Hepatocyte (in vitro differentiated cells): Measurements from ENCODE around the gene KIF20B. TPM values are rescaled to one million over a fixed set of nuclear protein-coding genes. Genes with fewer than 3 reads are reported as not detected.

Experiments
- DNase-seq: peaks from one replicate; pipeline ENCODE4 v3.0.0-alpha.2; 2016; ENCODE audit warnings: low spot score
- H2AFZ ChIP-seq: fragments of 200-600 bp; sonication (generic); 2 replicates; pipeline ENCODE4 v1.6.0; 2016; ENCODE audit warnings: antibody characterized with exemption, mild to moderate bottlenecking
- H3K27ac ChIP-seq: fragments of 200-600 bp; sonication (generic); 2 replicates; pipeline ENCODE4 v1.5.1; 2016; ENCODE audit warnings: mild to moderate bottlenecking
- H3K27me3 ChIP-seq: fragments of 200-600 bp; sonication (generic); 2 replicates; pipeline ENCODE4 v1.6.1; 2016
- H3K36me3 ChIP-seq: fragments of 200-600 bp; sonication (generic); replicated peaks from 2 replicates; pipeline ENCODE4 v1.5.1; 2016; ENCODE audit warnings: low read depth; ENCODE audit not compliant: insufficient read depth
- H3K4me1 ChIP-seq: fragments of 200-600 bp; sonication (generic); 2 replicates; pipeline ENCODE4 v1.5.1; 2016; ENCODE audit warnings: mild to moderate bottlenecking, moderate library complexity; ENCODE audit not compliant: insufficient read depth
- H3K4me2 ChIP-seq: fragments of 200-600 bp; sonication (generic); 2 replicates; pipeline ENCODE4 v1.6.0; 2016
- H3K4me3 ChIP-seq: fragments of 200-600 bp; sonication (generic); 2 replicates; pipeline ENCODE4 v1.5.1; 2016; ENCODE audit warnings: mild to moderate bottlenecking
- H3K79me2 ChIP-seq: fragments of 200-600 bp; sonication (generic); 2 replicates; pipeline ENCODE4 v1.6.0; 2017; ENCODE audit warnings: mild to moderate bottlenecking
- H3K9me2 ChIP-seq: fragments of 200-600 bp; sonication (generic); replicated peaks from 2 replicates; pipeline ENCODE4 v1.6.0; 2017; ENCODE audit warnings: mild to moderate bottlenecking; ENCODE audit not compliant: insufficient read depth
- H3K9me3 ChIP-seq: fragments of 200-600 bp; sonication (generic); 2 replicates; pipeline ENCODE4 v1.5.1; 2016; ENCODE audit warnings: low read depth, mild to moderate bottlenecking
- H4K20me1 ChIP-seq: fragments of 200-600 bp; sonication (generic); 2 replicates; pipeline ENCODE4 v1.6.0; 2016; ENCODE audit warnings: mild to moderate bottlenecking; ENCODE audit not compliant: insufficient read depth, poor library complexity, severe bottlenecking
- EZH2 ChIP-seq: fragments of 200-600 bp; sonication (generic); IDR thresholded peaks from 2 replicates; pipeline ENCODE4 v1.6.1; 2016; ENCODE audit warnings: antibody characterized with exemption, mild to moderate bottlenecking, borderline replicate concordance
- EZH2phosphoT487 ChIP-seq: fragments of 200-600 bp; sonication (generic); IDR thresholded peaks from one replicate; pipeline ENCODE4 v1.6.1; 2018; ENCODE audit warnings: antibody characterized with exemption, mild to moderate bottlenecking, low read depth, moderate library complexity; ENCODE audit not compliant: unreplicated experiment, severe bottlenecking
- WGBS: methylation state at CpG from one replicate; pipeline ENCODE4 v1.1.6; 2016; ENCODE audit warnings: low lambda C conversion rate; ENCODE audit errors: missing lambda C conversion rate; 5-methylcytosine and 5-hydroxymethylcytosine counted together
- polyA plus RNA-seq: library from polyadenylated mRNA; unstranded; fragments of >200 nt; fragmentation: Nextera tagmentation; extraction: Ambion mirVana; gene quantifications from 2 replicates; pipeline ENCODE4 v1.2.1, GENCODE V29; 2016
- total RNA-seq: library from RNA; depleted of rRNA; stranded (reverse); fragments of >200 nt; gene quantifications from 2 replicates; pipeline ENCODE4 v1.2.3, GENCODE V29; 2014
- TF ChIP-seq, protein P1 (sequence below): fragments of 200-600 bp; sonication (generic); IDR thresholded peaks from 2 replicates; pipeline ENCODE4 v1.5.1; 2016; ENCODE audit warnings: antibody characterized with exemption, mild to moderate bottlenecking; ENCODE audit not compliant: poor library complexity

Gene KIF20B
- total and polyA plus RNA-seq, 2 experiments from 2014 or later = 4.6 to 6.9 TPM

DNA sequence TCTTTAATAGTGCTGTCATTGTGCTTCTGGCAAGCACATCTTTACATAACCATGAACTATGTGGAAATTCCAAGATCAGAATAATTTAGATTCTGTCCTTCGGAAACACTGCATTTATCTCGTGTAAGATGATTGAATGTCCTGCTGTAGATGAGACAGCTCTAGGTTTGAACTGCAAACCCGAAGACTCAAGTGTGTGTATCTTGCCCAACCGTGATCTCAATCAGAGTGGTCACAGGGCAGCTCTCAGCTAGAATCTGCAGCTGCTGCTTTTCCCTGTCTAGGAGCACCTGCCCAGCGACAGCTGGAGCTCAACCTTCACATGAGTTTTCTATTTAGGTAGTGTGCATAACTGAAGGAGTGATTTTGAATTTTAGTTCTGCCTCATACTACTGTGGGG, 17.5 kb upstream of the KIF20B start:
- no peak for DNase-seq
- H3K27ac ChIP-seq = no peak overlapping the region
- H3K27me3 ChIP-seq = no peaks in the 10 kb centered on the region
- H4K20me1 ChIP-seq = no peaks in the 10 kb centered on the region
- no peak overlapping the region for H2AFZ ChIP-seq
- no peaks in the 10 kb centered on the region for H3K9me3 ChIP-seq
- no peaks in the 10 kb centered on the region for H3K79me2 ChIP-seq
- H3K9me2 ChIP-seq = no peaks in the 10 kb centered on the region
- H3K4me3 ChIP-seq = no peak overlapping the region
- no peaks in the 10 kb centered on the region for H3K4me1 ChIP-seq
- 80% methylated on average over 5 of the region's 5 CpGs for WGBS
- no peaks in the 10 kb centered on the region for H3K36me3 ChIP-seq
- H3K4me2 ChIP-seq = no peak overlapping the region
- TF ChIP-seq, protein P1, sequence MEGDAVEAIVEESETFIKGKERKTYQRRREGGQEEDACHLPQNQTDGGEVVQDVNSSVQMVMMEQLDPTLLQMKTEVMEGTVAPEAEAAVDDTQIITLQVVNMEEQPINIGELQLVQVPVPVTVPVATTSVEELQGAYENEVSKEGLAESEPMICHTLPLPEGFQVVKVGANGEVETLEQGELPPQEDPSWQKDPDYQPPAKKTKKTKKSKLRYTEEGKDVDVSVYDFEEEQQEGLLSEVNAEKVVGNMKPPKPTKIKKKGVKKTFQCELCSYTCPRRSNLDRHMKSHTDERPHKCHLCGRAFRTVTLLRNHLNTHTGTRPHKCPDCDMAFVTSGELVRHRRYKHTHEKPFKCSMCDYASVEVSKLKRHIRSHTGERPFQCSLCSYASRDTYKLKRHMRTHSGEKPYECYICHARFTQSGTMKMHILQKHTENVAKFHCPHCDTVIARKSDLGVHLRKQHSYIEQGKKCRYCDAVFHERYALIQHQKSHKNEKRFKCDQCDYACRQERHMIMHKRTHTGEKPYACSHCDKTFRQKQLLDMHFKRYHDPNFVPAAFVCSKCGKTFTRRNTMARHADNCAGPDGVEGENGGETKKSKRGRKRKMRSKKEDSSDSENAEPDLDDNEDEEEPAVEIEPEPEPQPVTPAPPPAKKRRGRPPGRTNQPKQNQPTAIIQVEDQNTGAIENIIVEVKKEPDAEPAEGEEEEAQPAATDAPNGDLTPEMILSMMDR = no peak
- TF ChIP-seq EZH2phosphoT487 = no peak
- TF ChIP-seq EZH2 = no peak

DNA sequence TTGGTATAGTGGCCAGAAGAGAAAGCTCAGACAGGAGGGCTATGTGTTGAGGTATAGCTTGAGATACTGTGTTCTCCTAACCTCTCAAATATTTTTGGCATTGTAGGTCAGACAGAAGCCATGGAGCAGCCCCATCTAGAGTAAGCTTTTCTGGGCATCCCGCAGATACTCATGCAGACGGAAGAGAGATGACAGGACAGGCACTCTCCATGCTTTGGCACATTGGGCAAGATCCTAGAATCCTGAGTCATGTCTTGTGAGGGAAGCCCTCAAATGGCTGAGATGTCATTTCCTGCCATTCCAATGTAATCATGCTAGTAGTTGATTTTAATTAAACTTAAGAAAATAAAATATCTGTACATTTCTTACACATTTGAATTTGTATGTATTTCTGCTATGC, 16.8 kb upstream of the KIF20B start:
- no peaks in the 10 kb centered on the region for H3K9me3 ChIP-seq
- H3K4me1 ChIP-seq = no peaks in the 10 kb centered on the region
- no peak overlapping the region for H3K27ac ChIP-seq
- no peaks in the 10 kb centered on the region for H3K27me3 ChIP-seq
- no peak overlapping the region for H2AFZ ChIP-seq
- H3K9me2 ChIP-seq = no peaks in the 10 kb centered on the region
- 96% methylated on average over 2 of the region's 2 CpGs for WGBS
- no peaks in the 10 kb centered on the region for H3K79me2 ChIP-seq
- no peak overlapping the region for H3K4me3 ChIP-seq
- DNase-seq = no peak
- H3K4me2 ChIP-seq = no peak overlapping the region
- no peak for TF ChIP-seq EZH2
- TF ChIP-seq, protein P1 = no peak
- TF ChIP-seq EZH2phosphoT487 = no peak
- H3K36me3 ChIP-seq = no peaks in the 10 kb centered on the region
- H4K20me1 ChIP-seq = no peaks in the 10 kb centered on the region

DNA sequence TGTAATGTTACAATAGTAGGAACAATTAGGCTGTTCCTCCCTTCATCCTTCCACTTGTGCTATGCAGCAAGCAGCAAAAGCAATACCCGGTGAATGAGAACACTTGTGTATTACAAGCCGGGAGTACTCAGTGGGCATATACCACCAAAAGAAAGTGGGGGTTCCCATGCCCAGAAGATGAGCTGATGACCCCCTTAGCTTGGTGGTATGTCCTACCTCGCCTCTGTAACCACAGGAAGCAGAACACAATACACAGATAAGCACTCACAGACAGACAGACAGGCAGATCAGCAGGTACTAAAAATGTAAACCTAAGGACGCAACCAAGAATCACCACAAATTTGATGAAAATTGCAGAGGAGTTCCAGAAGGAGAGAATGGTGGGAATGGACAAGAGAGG, 15.5 kb upstream of the KIF20B start:
- no peak for DNase-seq
- no peaks in the 10 kb centered on the region for H4K20me1 ChIP-seq
- H3K4me2 ChIP-seq = no peak overlapping the region
- no peaks in the 10 kb centered on the region for H3K9me2 ChIP-seq
- no peak overlapping the region for H3K27ac ChIP-seq
- TF ChIP-seq, protein P1 = no peak
- TF ChIP-seq EZH2 (no peak), EZH2phosphoT487 (no peak)
- WGBS = 91% methylated on average over 4 of the region's 4 CpGs
- no peaks in the 10 kb centered on the region for H3K4me1 ChIP-seq
- H3K36me3 ChIP-seq = no peaks in the 10 kb centered on the region
- H3K4me3 ChIP-seq = no peak overlapping the region
- no peaks in the 10 kb centered on the region for H3K27me3 ChIP-seq
- no peak overlapping the region for H2AFZ ChIP-seq
- H3K79me2 ChIP-seq = no peaks in the 10 kb centered on the region
- H3K9me3 ChIP-seq = no peaks in the 10 kb centered on the region

DNA sequence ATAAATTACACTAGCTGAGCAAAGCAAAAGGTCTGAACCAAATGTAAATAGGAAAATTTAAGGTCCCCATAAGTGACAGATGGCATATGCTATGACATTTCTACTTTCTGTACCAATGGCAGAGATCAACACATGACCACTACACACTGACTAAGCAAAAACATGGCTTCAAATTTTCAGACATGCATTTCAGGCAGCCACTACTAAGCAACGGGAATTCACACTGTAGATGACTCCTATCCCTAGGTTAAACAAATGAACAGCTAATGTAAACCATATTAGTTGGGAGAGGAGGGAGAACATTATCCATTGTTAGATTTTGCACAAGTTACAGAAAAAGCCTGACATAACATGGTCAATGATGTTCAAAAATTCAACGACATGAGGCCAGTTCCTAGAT, 11.4 kb upstream of the KIF20B start:
- no peaks in the 10 kb centered on the region for H3K79me2 ChIP-seq
- WGBS = 47% methylated on average over 2 of the region's 2 CpGs
- no peak overlapping the region for H3K27ac ChIP-seq
- no peak for DNase-seq
- no peak overlapping the region for H3K4me2 ChIP-seq
- TF ChIP-seq EZH2phosphoT487 (no peak), EZH2 (no peak)
- TF ChIP-seq, protein P1 = no peak
- H3K36me3 ChIP-seq = no peaks in the 10 kb centered on the region
- no peaks in the 10 kb centered on the region for H3K27me3 ChIP-seq
- H4K20me1 ChIP-seq = no peaks in the 10 kb centered on the region
- H3K4me1 ChIP-seq = no peaks in the 10 kb centered on the region
- no peaks in the 10 kb centered on the region for H3K9me2 ChIP-seq
- H2AFZ ChIP-seq = no peak overlapping the region
- no peaks in the 10 kb centered on the region for H3K9me3 ChIP-seq
- H3K4me3 ChIP-seq = no peak overlapping the region
